Hematopoietic multipotent progenitor cell treated with erythropoietin and hydrocortisone succinate and interleukin-3 and kit ligand, for 17 days (in vitro differentiated cells): ENCODE data around the gene BICD1.
"Not testable (repeated sequence)": the region's sequence is repeated elsewhere in the genome, so short reads cannot be mapped to it uniquely, and the experiment has no call there.

Experiments used
- DNase-seq: peaks from one replicate; pipeline ENCODE4 v3.0.0-alpha.2; 2015; ENCODE audit warnings: low spot score

The BICD1 gene

GRCh38 chr12:32196250-32197198, 89.9 kb downstream of the BICD1 start:
- DNase-seq = no peak

GRCh38 chr12:32197421-32197820, 90.8 kb downstream of the BICD1 start:
- DNase-seq = no peak

GRCh38 chr12:32198555-32198954, 91.9 kb downstream of the BICD1 start:
- no peak for DNase-seq

GRCh38 chr12:32201096-32201495, 94.4 kb downstream of the BICD1 start:
- DNase-seq = no peak

GRCh38 chr12:32201976-32202375, 95.3 kb downstream of the BICD1 start:
- DNase-seq = no peak

- no peak for DNase-seq
Observed at GRCh38 chr12:32205731-32206130, 99.1 kb downstream of the BICD1 start.

- DNase-seq = no peak
Observed at GRCh38 chr12:32208355-32208754, 101.7 kb downstream of the BICD1 start.

- no peak for DNase-seq
Observed at GRCh38 chr12:32211066-32211899, 104.6 kb downstream of the BICD1 start.

- DNase-seq = no peak
Observed at GRCh38 chr12:32211900-32212156, 105.2 kb downstream of the BICD1 start.

- no peak for DNase-seq
Observed at GRCh38 chr12:32214723-32215122, 108.1 kb downstream of the BICD1 start.

GRCh38 chr12:32217354-32218310, 111.0 kb downstream of the BICD1 start:
- no peak for DNase-seq

GRCh38 chr12:32223941-32224340, 117.3 kb downstream of the BICD1 start:
- no peak for DNase-seq

GRCh38 chr12:32226768-32227167, 120.1 kb downstream of the BICD1 start:
- DNase-seq = no peak

GRCh38 chr12:32229971-32230612, 123.4 kb downstream of the BICD1 start:
- DNase-seq = no peak

GRCh38 chr12:32230613-32230993, 124.0 kb downstream of the BICD1 start:
- no peak for DNase-seq

- not testable (repeated sequence) for DNase-seq
Observed at GRCh38 chr12:32231361-32231760, 124.7 kb downstream of the BICD1 start.

- no peak for DNase-seq
Observed at GRCh38 chr12:32233568-32233967, 126.9 kb downstream of the BICD1 start.

- DNase-seq = no peak
Observed at GRCh38 chr12:32235251-32235650, 128.6 kb downstream of the BICD1 start.

GRCh38 chr12:32240162-32240561, 133.5 kb downstream of the BICD1 start:
- DNase-seq = no peak

GRCh38 chr12:32240831-32241230, 134.2 kb downstream of the BICD1 start:
- DNase-seq = no peak

GRCh38 chr12:32242641-32243040, 136.0 kb downstream of the BICD1 start:
- DNase-seq = no peak
